HUDEP-2 (cell line): ENCODE data around the gene ATG4C.

Experiments used
- DNase-seq, 76 experiments: peaks; one replicate each; lab custom pipeline; 2025; ENCODE audit not compliant: unreplicated experiment in 76 of 76; lab: John Stamatoyannopoulos, UW

ATG4C gene

GRCh38 chr1:62903522-62903921, 119.6 kb downstream of the ATG4C start:
- no peak for DNase-seq

GRCh38 chr1:62903982-62904855, 120.3 kb downstream of the ATG4C start:
- DNase-seq = no peak

GRCh38 chr1:62904856-62905225, 120.9 kb downstream of the ATG4C start:
- no peak for DNase-seq

- DNase-seq = no peak
Observed at GRCh38 chr1:62905309-62905708, 121.4 kb downstream of the ATG4C start.

GRCh38 chr1:62905872-62906271, 121.9 kb downstream of the ATG4C start:
- DNase-seq = no peak

GRCh38 chr1:62906428-62906886, 122.5 kb downstream of the ATG4C start:
- peak in 3 of 76 experiments; percentile 2 to 14 (median 6) for DNase-seq

- DNase-seq = no peak
Observed at GRCh38 chr1:62908168-62908695, 124.3 kb downstream of the ATG4C start.

GRCh38 chr1:62912028-62912638, 128.2 kb downstream of the ATG4C start:
- peak in 2 of 76 experiments; percentile 5 to 9 for DNase-seq
